ENCODE measurements around the gene GPX1. TPM values are rescaled to one million over a fixed set of nuclear protein-coding genes. Genes with fewer than 3 reads are reported as not detected.
"Not testable (repeated sequence)": the region's sequence is repeated elsewhere in the genome, so short reads cannot be mapped to it uniquely, and the experiment has no call there.

GPX1 gene
- total RNA-seq, 1 experiment from 2014 or later, result 298 TPM

DNA sequence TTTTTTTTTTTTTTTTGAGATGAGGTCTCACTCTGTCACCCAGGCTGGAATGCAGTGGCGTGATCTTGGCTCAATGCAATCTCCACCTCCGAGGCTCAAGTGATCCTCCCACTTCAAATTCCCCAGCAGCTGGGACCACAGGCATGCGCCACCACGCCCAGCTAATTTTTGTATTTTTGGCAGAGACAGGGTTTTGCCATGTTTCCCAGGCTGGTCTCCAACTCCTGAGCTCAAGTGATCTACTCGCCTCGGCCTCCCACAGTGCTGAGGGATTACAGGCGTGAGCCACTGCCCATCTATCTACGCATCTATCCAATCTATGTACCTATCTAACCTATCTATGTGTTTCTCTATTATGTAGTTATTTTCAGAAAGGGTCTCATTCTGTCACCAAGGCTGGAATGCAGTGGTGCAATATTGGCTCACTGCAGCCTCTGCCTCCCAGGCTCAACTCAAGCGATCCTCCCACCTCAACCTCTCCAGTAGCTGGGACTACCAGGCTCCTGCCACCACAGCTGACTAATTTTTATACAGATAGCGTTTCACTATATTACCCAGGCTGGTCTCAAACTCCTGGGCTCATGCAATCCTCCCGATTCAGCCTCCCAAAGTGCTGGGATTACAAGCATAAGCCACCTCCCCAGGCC, 20.2 kb upstream of the GPX1 start:
- H3K4me3 ChIP-seq (ENCODE audit: insufficient read depth, low read depth, low read length), result no peak overlapping the region
- peaks cover 10% of the 10 kb centered on the region for H3K36me3 ChIP-seq (replicated peaks; ENCODE audit: control insufficient read depth, insufficient read depth, low read length)
- DNase-seq, result no peak
- no peaks in the 10 kb centered on the region for H3K27me3 ChIP-seq (ENCODE audit: control insufficient read depth, insufficient read depth, low read length)

DNA sequence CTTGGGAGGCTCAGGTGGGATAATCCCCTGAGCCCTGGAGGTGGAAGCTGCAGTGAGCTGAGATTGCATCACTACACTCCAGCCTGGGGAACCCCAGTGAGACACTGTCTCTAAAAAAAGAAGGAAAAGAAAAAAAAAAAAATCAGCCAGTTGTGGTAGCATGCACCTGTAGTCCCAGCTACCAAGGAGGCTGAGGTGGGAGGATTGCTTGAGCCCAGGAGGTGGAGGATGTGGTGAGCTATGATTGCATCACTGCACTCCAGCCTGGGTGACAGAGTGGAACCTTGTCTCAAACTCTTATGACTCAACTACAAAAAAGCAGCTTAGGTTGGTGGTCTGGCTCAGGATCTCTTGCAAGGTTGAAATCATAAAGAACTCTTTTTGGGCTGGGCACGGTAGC, 19.3 kb upstream of the GPX1 start:
- H3K27me3 ChIP-seq (ENCODE audit: control insufficient read depth, insufficient read depth, low read length), result no peaks in the 10 kb centered on the region
- no peak overlapping the region for H3K4me3 ChIP-seq (ENCODE audit: insufficient read depth, low read depth, low read length)
- DNase-seq, result no peak
- H3K36me3 ChIP-seq (replicated peaks; ENCODE audit: control insufficient read depth, insufficient read depth, low read length), result peaks cover 15% of the 10 kb centered on the region

DNA sequence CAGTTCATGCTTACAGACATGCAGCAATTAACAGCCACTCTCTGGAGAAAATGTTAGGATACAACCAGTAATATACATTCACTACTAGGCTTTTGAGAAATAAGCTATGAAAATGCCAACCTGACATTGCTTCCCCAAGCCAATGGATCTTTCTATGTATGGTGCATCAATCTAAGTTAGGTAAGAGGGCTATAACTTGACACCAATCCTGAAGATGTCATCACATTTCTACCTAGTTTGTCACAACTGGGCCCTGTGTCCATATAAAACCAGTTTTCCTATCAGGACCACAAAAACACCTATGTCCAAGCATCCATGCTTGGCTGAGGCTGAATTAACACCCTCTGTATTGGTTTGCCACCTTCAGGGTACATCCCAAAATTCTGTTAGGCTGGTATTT, 13.8 kb upstream of the GPX1 start:
- DNase-seq, result no peak
- H3K27me3 ChIP-seq (ENCODE audit: control insufficient read depth, insufficient read depth, low read length), result no peaks in the 10 kb centered on the region
- H3K36me3 ChIP-seq (replicated peaks; ENCODE audit: control insufficient read depth, insufficient read depth, low read length), result peaks cover 27% of the 10 kb centered on the region
- no peak overlapping the region for H3K4me3 ChIP-seq (ENCODE audit: insufficient read depth, low read depth, low read length)

DNA sequence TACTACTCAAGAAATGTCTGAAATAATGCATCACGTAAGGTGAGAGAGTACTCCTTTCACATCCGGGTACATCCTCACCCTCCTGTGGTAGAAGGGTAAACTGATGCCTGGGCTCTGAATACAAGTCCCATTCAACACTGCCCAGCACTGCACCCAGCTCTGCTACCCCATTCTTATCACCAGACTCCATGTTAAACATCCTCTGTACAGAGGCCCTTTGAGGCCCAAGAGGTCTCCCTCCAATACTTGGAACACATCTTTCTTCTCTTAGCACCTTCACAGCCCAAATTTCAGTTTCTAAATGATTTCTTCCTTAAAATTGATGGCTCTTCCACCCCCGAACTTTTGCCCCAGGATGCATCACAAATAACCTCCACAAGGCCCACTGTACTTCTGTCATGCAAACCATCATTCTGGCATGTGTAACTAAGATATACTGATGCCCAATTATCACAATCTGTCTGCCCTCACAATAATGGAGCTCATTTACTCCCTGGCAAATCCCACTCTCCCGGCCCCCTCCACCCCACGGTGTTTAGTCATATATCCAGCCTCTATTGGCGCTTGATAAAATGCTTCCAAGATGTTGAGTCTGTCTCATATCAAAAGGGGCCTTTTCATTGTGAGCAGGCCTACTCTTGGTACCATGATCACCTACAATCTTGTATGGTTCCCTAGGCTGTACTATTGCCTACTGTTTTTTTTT, 12.6 kb upstream of the GPX1 start:
- H3K27me3 ChIP-seq (ENCODE audit: control insufficient read depth, insufficient read depth, low read length), result no peaks in the 10 kb centered on the region
- peaks cover 29% of the 10 kb centered on the region for H3K36me3 ChIP-seq (replicated peaks; ENCODE audit: control insufficient read depth, insufficient read depth, low read length)

DNA sequence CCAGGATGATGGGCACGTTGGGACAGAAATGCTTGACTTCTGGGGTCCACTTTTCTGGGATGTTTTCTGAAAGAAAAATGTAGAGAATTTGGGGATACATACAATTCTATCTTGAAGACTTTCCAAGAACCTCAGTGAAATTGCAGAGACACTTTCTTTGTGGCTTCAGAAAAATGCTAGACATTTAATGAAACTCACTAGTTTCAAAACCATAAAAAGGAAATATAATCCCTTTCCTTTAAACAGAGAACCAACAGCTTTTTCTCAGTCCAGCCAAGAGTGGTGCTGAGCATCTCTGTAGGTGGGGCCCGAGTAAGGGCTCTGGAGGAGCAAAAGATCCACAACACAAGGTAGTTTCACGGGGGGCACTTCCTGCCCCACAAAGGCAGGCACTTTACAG, 4.4 kb upstream of the GPX1 start:
- Histone ChIP-seq H3K27me3 (ENCODE audit: control insufficient read depth, insufficient read depth, low read length) (no peaks in the 10 kb centered on the region), H3K4me3 (ENCODE audit: insufficient read depth, low read depth, low read length) (no peak overlapping the region), H3K36me3 (replicated peaks; ENCODE audit: control insufficient read depth, insufficient read depth, low read length) (peaks cover 19% of the 10 kb centered on the region)
- no peak for DNase-seq

More for the DNA sequence above, 12.6 kb upstream of the GPX1 start:
- H3K4me3 ChIP-seq (ENCODE audit: insufficient read depth, low read depth, low read length), result no peak overlapping the region
- DNase-seq, result no peak

DNA sequence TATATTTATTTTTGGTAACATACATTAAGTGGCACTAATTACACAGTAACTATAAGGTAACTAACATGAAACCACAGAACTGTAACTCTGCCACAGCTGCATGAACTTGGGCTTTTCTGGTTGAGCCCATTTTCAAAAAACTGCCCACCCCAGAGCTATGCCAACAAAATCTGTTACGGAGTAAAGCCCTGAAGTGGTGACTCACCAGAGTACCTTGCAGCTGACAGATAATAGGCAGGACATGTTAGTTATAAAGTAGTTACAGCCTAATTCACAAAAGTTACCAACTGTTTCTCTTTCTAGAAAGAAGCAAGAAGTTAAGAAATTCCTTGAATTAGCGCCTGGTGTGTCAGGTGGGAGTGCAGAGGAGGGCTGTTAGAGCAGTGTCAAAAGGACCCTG, 1.5 kb upstream of the GPX1 start:
- no peaks in the 10 kb centered on the region for H3K27me3 ChIP-seq (ENCODE audit: control insufficient read depth, insufficient read depth, low read length)
- peaks cover 19% of the 10 kb centered on the region for H3K36me3 ChIP-seq (replicated peaks; ENCODE audit: control insufficient read depth, insufficient read depth, low read length)
- no peak for DNase-seq
- no peak overlapping the region for H3K4me3 ChIP-seq (ENCODE audit: insufficient read depth, low read depth, low read length)

DNA sequence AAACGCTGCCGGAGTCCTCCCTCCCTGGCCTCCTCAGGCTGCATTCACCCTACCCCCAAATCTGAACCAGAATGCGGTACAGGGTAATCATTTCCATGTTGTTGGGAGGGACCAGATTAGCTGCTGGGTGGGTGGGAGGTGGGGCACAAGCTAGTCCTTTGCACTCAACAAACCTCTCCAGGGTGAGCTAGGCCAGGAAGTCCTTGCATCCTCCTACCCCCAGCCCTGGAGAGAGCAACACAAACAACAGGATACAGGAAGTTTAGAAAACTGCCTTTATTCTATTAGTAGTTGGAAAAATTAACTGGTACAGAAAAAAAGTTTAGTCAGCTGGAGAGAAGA, 702 bp upstream of the GPX1 start:
- H3K36me3 ChIP-seq (replicated peaks; ENCODE audit: control insufficient read depth, insufficient read depth, low read length), result peaks cover 19% of the 10 kb centered on the region
- no peak for DNase-seq
- peak overlapping the region; percentile 69 for H3K4me3 ChIP-seq (ENCODE audit: insufficient read depth, low read depth, low read length)

DNA sequence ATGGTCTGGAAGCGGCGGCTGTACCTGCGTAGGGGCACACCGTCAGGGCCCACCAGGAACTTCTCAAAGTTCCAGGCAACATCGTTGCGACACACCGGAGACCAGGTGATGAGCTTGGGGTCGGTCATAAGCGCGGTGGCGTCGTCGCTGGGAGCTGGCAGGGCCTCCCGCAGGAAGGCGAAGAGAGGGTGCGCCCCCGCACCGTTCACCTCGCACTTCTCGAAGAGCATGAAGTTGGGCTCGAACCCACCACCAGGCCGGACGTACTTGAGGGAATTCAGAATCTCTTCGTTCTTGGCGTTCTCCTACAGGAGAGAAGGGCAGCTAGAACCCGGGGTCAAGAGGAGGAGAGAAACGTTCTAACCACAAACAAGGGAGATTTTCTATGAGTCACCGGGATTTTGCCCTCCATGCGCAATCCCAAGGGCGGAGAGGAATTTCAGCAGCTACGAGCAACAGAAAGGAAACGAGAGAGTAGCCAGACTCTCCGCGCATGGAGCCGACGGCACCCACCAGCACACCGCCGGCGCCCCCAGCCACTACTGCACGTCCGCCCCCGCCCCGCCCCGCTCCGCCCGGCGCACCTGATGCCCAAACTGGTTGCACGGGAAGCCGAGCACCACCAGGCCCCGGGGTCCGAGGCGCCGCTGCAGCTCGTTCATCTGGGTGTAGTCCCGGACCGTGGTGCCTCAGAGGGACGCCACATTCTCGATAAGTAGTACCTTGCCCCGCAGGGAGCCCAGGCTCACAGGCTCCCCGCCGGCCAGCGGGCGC, 523 bp downstream of the GPX1 start:
- peaks cover 19% of the 10 kb centered on the region for H3K36me3 ChIP-seq (replicated peaks; ENCODE audit: control insufficient read depth, insufficient read depth, low read length)
- not testable (repeated sequence) for H3K27me3 ChIP-seq (ENCODE audit: control insufficient read depth, insufficient read depth, low read length)

More for the DNA sequence above, 702 bp upstream of the GPX1 start:
- H3K27me3 ChIP-seq (ENCODE audit: control insufficient read depth, insufficient read depth, low read length), result no peaks in the 10 kb centered on the region

DNA sequence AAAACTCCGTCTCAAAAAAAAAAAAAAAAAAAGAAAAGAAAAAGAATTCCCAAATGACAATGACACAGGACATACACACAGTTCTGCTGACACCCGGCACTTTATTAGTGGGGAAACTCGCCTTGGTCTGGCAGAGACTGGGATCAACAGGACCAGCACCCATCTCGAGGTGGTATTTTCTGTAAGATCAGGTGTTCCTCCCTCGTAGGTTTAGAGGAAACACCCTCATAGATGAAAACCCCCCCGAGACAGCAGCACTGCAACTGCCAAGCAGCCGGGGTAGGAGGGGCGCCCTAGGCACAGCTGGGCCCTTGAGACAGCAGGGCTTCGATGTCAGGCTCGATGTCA, 1.1 kb downstream of the GPX1 start:
- peaks cover 15% of the 10 kb centered on the region for H3K36me3 ChIP-seq (replicated peaks; ENCODE audit: control insufficient read depth, insufficient read depth, low read length)
- peak overlapping the region; percentile 69; the same call in 1 of the 2 replicates for H3K4me3 ChIP-seq (ENCODE audit: insufficient read depth, low read depth, low read length)
- DNase-seq, result peak; percentile 16
- H3K27me3 ChIP-seq (ENCODE audit: control insufficient read depth, insufficient read depth, low read length), result not testable (repeated sequence)

More for the DNA sequence above, 523 bp downstream of the GPX1 start:
- peak overlapping the region; percentile 69 for H3K4me3 ChIP-seq (ENCODE audit: insufficient read depth, low read depth, low read length)
- DNase-seq, result peak; percentile 67

DNA sequence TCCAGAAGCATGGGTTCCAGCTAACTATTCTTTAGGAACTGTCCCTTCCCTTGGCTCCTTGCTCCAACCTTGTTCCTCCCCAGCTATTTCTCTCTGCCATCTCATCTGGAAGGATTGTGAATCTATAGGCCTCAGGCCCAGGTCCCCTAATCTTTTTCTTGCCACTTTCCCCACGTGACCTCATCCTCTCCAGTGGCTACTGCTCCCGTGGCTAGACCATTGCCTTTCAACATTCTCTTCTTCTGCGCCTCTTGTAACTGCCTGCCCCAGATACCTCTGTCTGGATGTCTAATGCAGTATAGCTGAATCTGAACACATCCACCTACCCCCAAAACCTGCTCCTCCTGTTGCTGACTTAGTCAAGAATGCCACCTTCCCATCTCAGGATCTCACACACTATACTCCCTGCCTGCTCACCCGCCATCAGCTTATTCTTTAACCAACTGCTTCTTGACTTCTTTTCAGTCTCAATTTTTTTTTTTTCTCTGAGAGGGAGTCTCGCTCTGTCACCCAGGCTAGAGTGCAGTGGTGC, 5.2 kb downstream of the GPX1 start:
- H3K4me3 ChIP-seq (ENCODE audit: insufficient read depth, low read depth, low read length), result no peak overlapping the region
- no peaks in the 10 kb centered on the region for H3K27me3 ChIP-seq (ENCODE audit: control insufficient read depth, insufficient read depth, low read length)
- DNase-seq, result peak; percentile 25
- peaks cover 6% of the 10 kb centered on the region for H3K36me3 ChIP-seq (replicated peaks; ENCODE audit: control insufficient read depth, insufficient read depth, low read length)

DNA sequence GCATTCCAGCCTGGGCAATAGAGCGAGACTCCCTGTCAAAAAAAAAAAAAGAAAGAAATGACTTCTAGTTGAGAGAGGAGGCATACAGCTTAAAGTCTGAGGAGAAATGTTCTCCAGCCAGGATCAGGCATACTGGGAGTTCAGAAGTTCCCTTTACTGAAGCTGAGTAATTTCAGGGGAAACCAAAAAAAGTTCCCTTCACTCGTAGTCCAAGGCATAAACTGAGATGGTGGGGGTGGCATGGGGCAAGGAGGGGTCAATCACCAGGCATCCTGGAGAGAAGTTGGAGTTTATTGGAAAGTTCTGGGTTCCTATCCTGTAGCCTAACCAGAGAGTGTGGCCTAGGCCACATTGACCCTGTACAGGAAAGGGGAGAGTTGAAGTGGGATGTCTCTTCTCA, 5.9 kb downstream of the GPX1 start:
- H3K4me3 ChIP-seq (ENCODE audit: insufficient read depth, low read depth, low read length), result no peak overlapping the region
- peaks cover 6% of the 10 kb centered on the region for H3K36me3 ChIP-seq (replicated peaks; ENCODE audit: control insufficient read depth, insufficient read depth, low read length)
- DNase-seq, result peak; percentile 19
- H3K27me3 ChIP-seq (ENCODE audit: control insufficient read depth, insufficient read depth, low read length), result no peaks in the 10 kb centered on the region

DNA sequence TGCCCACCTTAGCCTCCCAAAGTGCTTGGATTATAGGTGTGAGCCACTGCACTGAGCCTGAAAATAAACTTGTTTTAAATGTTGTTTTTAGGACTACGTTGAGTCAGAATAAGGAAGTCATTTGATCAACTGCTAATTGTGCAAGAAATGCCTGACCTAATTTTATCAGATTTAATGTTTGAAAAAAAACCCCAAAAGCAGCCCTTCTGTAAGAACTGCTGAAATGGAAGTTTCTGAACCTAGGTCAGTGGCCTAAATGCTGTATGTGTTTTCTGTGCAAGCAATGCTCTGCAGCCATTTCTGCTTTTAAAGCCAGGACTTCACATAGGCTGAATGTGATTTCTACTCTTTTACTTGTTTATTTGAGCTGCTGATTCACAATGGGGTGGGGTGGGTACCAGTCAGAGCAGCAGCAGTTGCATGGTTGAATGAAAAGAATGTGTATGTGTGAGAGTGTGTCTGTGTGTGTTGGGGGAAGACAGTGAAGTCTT, 6.6 kb downstream of the GPX1 start:
- peak; percentile 16 for DNase-seq
- Histone ChIP-seq H3K36me3 (replicated peaks; ENCODE audit: control insufficient read depth, insufficient read depth, low read length) (peaks cover 5% of the 10 kb centered on the region), H3K4me3 (ENCODE audit: insufficient read depth, low read depth, low read length) (no peak overlapping the region), H3K27me3 (ENCODE audit: control insufficient read depth, insufficient read depth, low read length) (no peaks in the 10 kb centered on the region)

DNA sequence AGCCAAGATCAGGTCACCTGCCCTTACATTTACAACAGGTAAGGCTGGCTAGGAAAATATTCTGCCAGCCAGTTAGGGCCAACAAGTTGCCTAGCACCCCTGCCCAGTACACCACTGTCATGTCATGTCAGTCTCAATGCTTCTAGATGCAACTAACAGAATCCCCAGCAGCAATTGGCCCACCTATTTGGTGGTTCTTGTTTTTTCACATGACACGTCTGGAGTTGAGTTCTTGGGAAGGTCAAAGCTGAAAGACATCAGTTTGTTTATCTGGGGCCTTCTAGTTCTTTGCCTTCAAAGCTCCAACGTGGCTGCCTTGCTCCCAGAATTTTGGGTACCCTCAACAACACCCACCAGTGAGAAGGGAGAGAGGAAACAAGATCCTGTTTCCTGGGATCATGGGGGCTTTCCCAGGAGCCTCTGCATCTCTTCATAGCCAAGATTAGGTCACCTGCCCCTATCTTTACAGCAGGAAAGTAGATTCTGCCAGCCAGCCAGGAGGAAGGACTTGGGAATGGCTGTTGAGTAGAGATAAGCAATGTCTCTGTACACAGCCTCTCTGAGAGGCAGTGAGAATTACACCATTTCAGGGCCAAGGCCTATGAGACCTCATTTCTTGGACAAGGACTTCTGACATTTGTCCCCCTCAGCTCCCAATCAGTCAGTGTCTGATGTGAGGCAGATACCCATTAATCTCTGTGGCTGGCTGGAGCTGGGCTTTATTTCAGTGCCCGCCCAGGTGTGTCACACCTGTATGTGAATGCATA, 8.6 kb downstream of the GPX1 start:
- Histone ChIP-seq H3K36me3 (replicated peaks; ENCODE audit: control insufficient read depth, insufficient read depth, low read length) (no peaks in the 10 kb centered on the region), H3K4me3 (ENCODE audit: insufficient read depth, low read depth, low read length) (no peak overlapping the region), H3K27me3 (ENCODE audit: control insufficient read depth, insufficient read depth, low read length) (no peaks in the 10 kb centered on the region)
- DNase-seq, result no peak

DNA sequence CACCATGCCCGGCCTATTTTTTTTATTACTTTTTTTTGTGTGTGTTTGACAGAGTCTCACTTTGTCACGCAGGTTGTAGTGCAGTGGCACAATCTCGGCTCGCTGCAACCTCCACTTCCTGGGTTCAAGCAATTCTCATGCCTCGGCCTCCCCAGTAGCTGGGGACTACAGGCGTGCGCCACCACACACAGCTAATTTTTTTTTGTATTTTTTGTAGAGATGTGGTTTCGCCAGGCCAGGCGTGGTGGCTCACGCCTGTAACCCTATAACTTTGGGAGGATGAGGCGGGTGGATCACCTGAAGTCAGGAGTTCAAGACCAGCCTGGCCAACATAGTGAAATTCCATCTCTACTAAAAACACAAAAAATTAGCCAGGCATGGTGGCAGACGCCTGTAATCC, 9.8 kb downstream of the GPX1 start:
- H3K4me3 ChIP-seq (ENCODE audit: insufficient read depth, low read depth, low read length); DNase-seq; H3K27me3 ChIP-seq (ENCODE audit: control insufficient read depth, insufficient read depth, low read length); H3K36me3 ChIP-seq (replicated peaks; ENCODE audit: control insufficient read depth, insufficient read depth, low read length): not testable (repeated sequence)
